GM12873 (cell line): ENCODE measurements around the gene MDM4.
A peak's percentile ranks its signal among the peaks of the same experiment; 100 is the strongest.

Source experiments
- CTCF ChIP-seq: IDR thresholded peaks from 2 replicates; pipeline ENCODE4 v1.5.1; 2012; ENCODE audit warnings: low read depth, mild to moderate bottlenecking, moderate library complexity, low read length, control low read depth; ENCODE audit not compliant: insufficient read depth; ENCODE audit errors: missing control alignments

MDM4 gene

GRCh38 chr1:204473400-204473965, 42.7 kb upstream of the MDM4 start:
- TF ChIP-seq CTCF: no peak

- TF ChIP-seq CTCF: no peak
Measured at GRCh38 chr1:204475656-204476432, 40.4 kb upstream of the MDM4 start.

GRCh38 chr1:204476563-204476962, 39.6 kb upstream of the MDM4 start:
- TF ChIP-seq CTCF: peak; percentile 18

- TF ChIP-seq CTCF: no peak
Measured at GRCh38 chr1:204477036-204477740, 39.0 kb upstream of the MDM4 start.

GRCh38 chr1:204478172-204478899, 37.9 kb upstream of the MDM4 start:
- no peak for TF ChIP-seq CTCF

GRCh38 chr1:204478921-204479320, 37.3 kb upstream of the MDM4 start:
- TF ChIP-seq CTCF: no peak
